ENCODE results near the gene KCNH6. TPM values are rescaled to one million over a fixed set of nuclear protein-coding genes. Genes with fewer than 3 reads are reported as not detected.

KCNH6 gene
- total RNA-seq, 1 experiment from 2014 or later: not detected

DNA sequence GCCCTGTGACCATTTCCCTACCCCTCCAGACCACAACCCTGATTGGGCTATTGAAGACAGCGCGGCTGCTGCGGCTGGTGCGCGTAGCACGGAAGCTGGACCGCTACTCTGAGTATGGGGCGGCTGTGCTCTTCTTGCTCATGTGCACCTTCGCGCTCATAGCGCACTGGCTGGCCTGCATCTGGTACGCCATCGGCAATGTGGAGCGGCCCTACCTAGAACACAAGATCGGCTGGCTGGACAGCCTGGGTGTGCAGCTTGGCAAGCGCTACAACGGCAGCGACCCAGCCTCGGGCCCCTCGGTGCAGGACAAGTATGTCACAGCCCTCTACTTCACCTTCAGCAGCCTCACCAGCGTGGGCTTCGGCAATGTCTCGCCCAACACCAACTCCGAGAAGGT lies 12.5 kb downstream of the KCNH6 start:
- POLR2A ChIA-PET: no interaction called here
- Histone ChIP-seq H3K9me3 (no peaks in the 10 kb centered on the region), H3K4me3 (ENCODE audit: low read depth, low read length) (no peak overlapping the region), H3K27me3 (replicated peaks; ENCODE audit: control insufficient read depth, insufficient read depth, low read length) (no peaks in the 10 kb centered on the region; the same call in 1 of the 2 replicates), H3K36me3 (ENCODE audit: control insufficient read depth, insufficient read depth, low read length) (no peaks in the 10 kb centered on the region), H3K4me1 (no peaks in the 10 kb centered on the region)
- Mint-ChIP-seq H3K27ac (ENCODE audit: unreplicated experiment) (no peak overlapping the region), H3K4me3 (ENCODE audit: unreplicated experiment) (no peak overlapping the region), H3K27me3 (ENCODE audit: insufficient read depth, unreplicated experiment) (peaks cover 16% of the 10 kb centered on the region), H3K36me3 (ENCODE audit: insufficient read depth, unreplicated experiment) (no peaks in the 10 kb centered on the region), H3K9me3 (ENCODE audit: unreplicated experiment) (no peaks in the 10 kb centered on the region), H3K4me1 (ENCODE audit: low read depth, unreplicated experiment) (no peaks in the 10 kb centered on the region)
- no TSS peak for BruUV-seq (replicated peaks)
- DNase-seq: no peak
- intact Hi-C loops (cut with micrococcal nuclease; ENCODE audit: unreplicated experiment): no loop called here
- TF ChIP-seq, protein P1, sequence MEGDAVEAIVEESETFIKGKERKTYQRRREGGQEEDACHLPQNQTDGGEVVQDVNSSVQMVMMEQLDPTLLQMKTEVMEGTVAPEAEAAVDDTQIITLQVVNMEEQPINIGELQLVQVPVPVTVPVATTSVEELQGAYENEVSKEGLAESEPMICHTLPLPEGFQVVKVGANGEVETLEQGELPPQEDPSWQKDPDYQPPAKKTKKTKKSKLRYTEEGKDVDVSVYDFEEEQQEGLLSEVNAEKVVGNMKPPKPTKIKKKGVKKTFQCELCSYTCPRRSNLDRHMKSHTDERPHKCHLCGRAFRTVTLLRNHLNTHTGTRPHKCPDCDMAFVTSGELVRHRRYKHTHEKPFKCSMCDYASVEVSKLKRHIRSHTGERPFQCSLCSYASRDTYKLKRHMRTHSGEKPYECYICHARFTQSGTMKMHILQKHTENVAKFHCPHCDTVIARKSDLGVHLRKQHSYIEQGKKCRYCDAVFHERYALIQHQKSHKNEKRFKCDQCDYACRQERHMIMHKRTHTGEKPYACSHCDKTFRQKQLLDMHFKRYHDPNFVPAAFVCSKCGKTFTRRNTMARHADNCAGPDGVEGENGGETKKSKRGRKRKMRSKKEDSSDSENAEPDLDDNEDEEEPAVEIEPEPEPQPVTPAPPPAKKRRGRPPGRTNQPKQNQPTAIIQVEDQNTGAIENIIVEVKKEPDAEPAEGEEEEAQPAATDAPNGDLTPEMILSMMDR (IDR thresholded peaks at IDR 0.05; ENCODE audit: insufficient read depth in 1 of 2, low read depth in 1 of 2, low read length in 1 of 2, severe bottlenecking in 1 of 2, unreplicated experiment in 1 of 2): no peak
- CTCF ChIA-PET: no interaction called here

- Mint-ChIP-seq H3K4me1 (ENCODE audit: low read depth, unreplicated experiment) (no peaks in the 10 kb centered on the region), H3K27me3 (ENCODE audit: insufficient read depth, unreplicated experiment) (peaks cover 16% of the 10 kb centered on the region), H3K36me3 (ENCODE audit: insufficient read depth, unreplicated experiment) (no peaks in the 10 kb centered on the region), H3K4me3 (ENCODE audit: unreplicated experiment) (no peak overlapping the region), H3K27ac (ENCODE audit: unreplicated experiment) (no peak overlapping the region), H3K9me3 (ENCODE audit: unreplicated experiment) (no peaks in the 10 kb centered on the region)
- H3K36me3 ChIP-seq (ENCODE audit: control insufficient read depth, insufficient read depth, low read length): no peaks in the 10 kb centered on the region
- intact Hi-C loops (cut with micrococcal nuclease; ENCODE audit: unreplicated experiment): no loop called here
- H3K4me1 ChIP-seq: no peaks in the 10 kb centered on the region
- no TSS peak for BruUV-seq (replicated peaks)
- no peak overlapping the region for H3K4me3 ChIP-seq (ENCODE audit: low read depth, low read length)
- CTCF ChIA-PET: no interaction called here
- no peak for DNase-seq
- no peaks in the 10 kb centered on the region; the same call in 1 of the 2 replicates for H3K27me3 ChIP-seq (replicated peaks; ENCODE audit: control insufficient read depth, insufficient read depth, low read length)
- POLR2A ChIA-PET: no interaction called here
- TF ChIP-seq, protein P1 (IDR thresholded peaks at IDR 0.05; ENCODE audit: insufficient read depth in 1 of 2, low read depth in 1 of 2, low read length in 1 of 2, severe bottlenecking in 1 of 2, unreplicated experiment in 1 of 2): no peak
- H3K9me3 ChIP-seq: no peaks in the 10 kb centered on the region
These were observed 13.8 kb downstream of the KCNH6 start for GRCh38 chr17:63537001-63537400.

- Mint-ChIP-seq H3K4me3 (ENCODE audit: unreplicated experiment) (no peak overlapping the region), H3K27me3 (ENCODE audit: insufficient read depth, unreplicated experiment) (peaks cover 16% of the 10 kb centered on the region), H3K27ac (ENCODE audit: unreplicated experiment) (no peak overlapping the region), H3K9me3 (ENCODE audit: unreplicated experiment) (no peaks in the 10 kb centered on the region), H3K4me1 (ENCODE audit: low read depth, unreplicated experiment) (no peaks in the 10 kb centered on the region), H3K36me3 (ENCODE audit: insufficient read depth, unreplicated experiment) (no peaks in the 10 kb centered on the region)
- Histone ChIP-seq H3K4me1 (no peaks in the 10 kb centered on the region), H3K9me3 (no peaks in the 10 kb centered on the region), H3K36me3 (ENCODE audit: control insufficient read depth, insufficient read depth, low read length) (no peaks in the 10 kb centered on the region), H3K27me3 (replicated peaks; ENCODE audit: control insufficient read depth, insufficient read depth, low read length) (no peaks in the 10 kb centered on the region; the same call in 1 of the 2 replicates), H3K4me3 (ENCODE audit: low read depth, low read length) (no peak overlapping the region)
- intact Hi-C loops (cut with micrococcal nuclease; ENCODE audit: unreplicated experiment): no loop called here
- no peak for DNase-seq
- CTCF ChIA-PET: no interaction called here
- BruUV-seq (replicated peaks): no TSS peak
- POLR2A ChIA-PET: no interaction called here
- TF ChIP-seq, protein P1 (IDR thresholded peaks at IDR 0.05; ENCODE audit: insufficient read depth in 1 of 2, low read depth in 1 of 2, low read length in 1 of 2, severe bottlenecking in 1 of 2, unreplicated experiment in 1 of 2): no peak
These were observed 15.0 kb downstream of the KCNH6 start for GRCh38 chr17:63537991-63538692.

Data from Caco-2 (cell line).